DMS 273 (cell line): ENCODE results near the gene MALSU1.

Experiments used
- DNase-seq: peaks from one replicate; lab custom pipeline; 2025; ENCODE audit not compliant: unreplicated experiment; lab: John Stamatoyannopoulos, UW

MALSU1 gene

GRCh38 chr7:23298885-23299769, at the start of gene MALSU1:
Gene MALSU1, plus strand, starts transcription at chr7:23299339. Its CDS starts 14 bp downstream, at chr7:23299353.
- DNase-seq: peak; percentile 99

GRCh38 chr7:23249486-23249885, 49.7 kb upstream of the MALSU1 start:
- no peak for DNase-seq

- no peak for DNase-seq
Measured at GRCh38 chr7:23254051-23254681, 45.0 kb upstream of the MALSU1 start.

GRCh38 chr7:23256731-23257130, 42.4 kb upstream of the MALSU1 start:
- DNase-seq: no peak

- DNase-seq: no peak
Measured at GRCh38 chr7:23260371-23260770, 38.8 kb upstream of the MALSU1 start.

GRCh38 chr7:23261843-23262452, 37.2 kb upstream of the MALSU1 start:
- peak; percentile 90 for DNase-seq

- no peak for DNase-seq
Measured at GRCh38 chr7:23264916-23265458, 34.2 kb upstream of the MALSU1 start.

GRCh38 chr7:23266918-23267317, 32.2 kb upstream of the MALSU1 start:
- no peak for DNase-seq

GRCh38 chr7:23267357-23267756, 31.8 kb upstream of the MALSU1 start:
- no peak for DNase-seq

GRCh38 chr7:23268167-23268566, 31.0 kb upstream of the MALSU1 start:
- no peak for DNase-seq

GRCh38 chr7:23268746-23269145, 30.4 kb upstream of the MALSU1 start:
- DNase-seq: no peak

GRCh38 chr7:23272275-23272674, 26.9 kb upstream of the MALSU1 start:
- DNase-seq: no peak

GRCh38 chr7:23273141-23273599, 26.0 kb upstream of the MALSU1 start:
- DNase-seq: peak; percentile 97

GRCh38 chr7:23275912-23276311, 23.2 kb upstream of the MALSU1 start:
- no peak for DNase-seq

- peak; percentile 53 for DNase-seq
Measured at GRCh38 chr7:23276376-23276775, 22.8 kb upstream of the MALSU1 start.

GRCh38 chr7:23276947-23277346, 22.2 kb upstream of the MALSU1 start:
- no peak for DNase-seq

- peak; percentile 86 for DNase-seq
Measured at GRCh38 chr7:23277359-23277989, 21.7 kb upstream of the MALSU1 start.

GRCh38 chr7:23279819-23280525, 19.2 kb upstream of the MALSU1 start:
- no peak for DNase-seq

- no peak for DNase-seq
Measured at GRCh38 chr7:23283086-23283485, 16.1 kb upstream of the MALSU1 start.

- no peak for DNase-seq
Measured at GRCh38 chr7:23284871-23285270, 14.3 kb upstream of the MALSU1 start.
